H54 (cell line): ENCODE results near the gene LCN10.
"Not testable (repeated sequence)": the region's sequence is repeated elsewhere in the genome, so short reads cannot be mapped to it uniquely, and the experiment has no call there.

ENCODE experiments used
- DNase-seq: peaks from one replicate; pipeline ENCODE4 v3.0.0; 2011; ENCODE audit warnings: low spot score, mixed read lengths; ENCODE audit not compliant: insufficient read length
- FAIRE-seq: peaks from 3 replicates; lab custom pipeline; 2011; peaks lifted over from hg19 to GRCh38; lab: Jason Lieb, UNC
- POLR2A ChIP-seq: IDR thresholded peaks from 2 replicates; pipeline ENCODE4 v1.6.1; 2011; ENCODE audit warnings: low read depth, mild to moderate bottlenecking, low read length

The LCN10 gene

GRCh38 chr9:136742591-136743391, at the start of gene LCN10:
Gene LCN10 (minus strand): TSS chr9:136742940. CDS start chr9:136742903, 37 bp downstream.
- no peak for TF ChIP-seq POLR2A
- DNase-seq = no peak
- FAIRE-seq = no peak

GRCh38 chr9:136791516-136792276, 49.0 kb upstream of the LCN10 start:
- peak; percentile 57 for DNase-seq
- FAIRE-seq = no peak
- no peak for TF ChIP-seq POLR2A

DNA sequence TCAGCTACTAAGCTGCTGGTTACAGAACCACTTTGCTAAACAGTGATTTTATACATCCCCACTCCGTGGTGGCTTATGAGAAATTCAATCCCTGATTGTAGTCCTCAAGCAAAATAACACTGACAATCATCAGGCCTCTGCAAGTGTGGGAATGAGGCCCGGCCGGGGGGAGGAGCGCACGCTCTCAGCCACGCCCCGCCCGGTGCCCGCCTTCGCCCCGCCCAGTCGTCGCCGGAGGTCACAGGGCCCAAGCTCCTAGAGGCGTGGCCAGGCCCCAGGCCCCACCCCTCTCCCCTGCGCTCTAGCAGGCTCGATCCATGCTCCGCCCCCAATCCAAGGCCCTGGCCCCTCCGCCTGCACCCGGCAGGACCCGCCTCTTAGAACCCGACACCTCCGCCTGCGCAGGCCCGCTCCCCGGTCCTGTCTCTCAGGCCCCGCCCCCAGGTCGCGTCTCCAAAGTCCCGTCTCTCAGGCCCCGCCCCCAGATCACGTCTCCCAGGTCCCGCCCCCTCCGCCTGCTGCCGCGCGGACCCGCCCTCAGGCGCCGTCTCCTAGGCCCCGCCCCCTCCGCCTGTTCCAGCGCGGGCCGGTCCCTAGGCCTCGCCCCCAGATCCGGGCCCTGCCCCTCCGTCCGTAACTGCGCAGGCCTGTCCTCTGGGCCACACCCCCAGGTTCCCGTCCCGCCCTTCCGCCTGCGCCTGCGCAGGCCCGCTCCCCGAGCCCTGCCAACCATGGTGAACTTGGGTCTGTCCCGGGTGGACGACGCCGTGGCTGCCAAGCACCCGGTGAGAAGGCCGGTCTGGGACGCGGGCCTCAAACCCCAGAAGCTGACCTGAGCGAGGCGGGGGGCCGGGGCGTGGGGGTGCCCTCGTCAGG, 48.1 kb upstream of the LCN10 start, which contains the start of gene TMEM141:
Gene TMEM141 (plus strand): TSS at position 705 of the 876 bp plus-strand sequence. CDS start 27 bp downstream, at position 732.
- peak; percentile 86 for TF ChIP-seq POLR2A
- DNase-seq (peak; percentile 99), FAIRE-seq (peak; percentile 79)

- DNase-seq = no peak
- no peak for TF ChIP-seq POLR2A
- no peak for FAIRE-seq
Measured at GRCh38 chr9:136789523-136789937, 46.8 kb upstream of the LCN10 start.

GRCh38 chr9:136788644-136789522, 46.1 kb upstream of the LCN10 start:
- not testable (repeated sequence) for DNase-seq

DNA sequence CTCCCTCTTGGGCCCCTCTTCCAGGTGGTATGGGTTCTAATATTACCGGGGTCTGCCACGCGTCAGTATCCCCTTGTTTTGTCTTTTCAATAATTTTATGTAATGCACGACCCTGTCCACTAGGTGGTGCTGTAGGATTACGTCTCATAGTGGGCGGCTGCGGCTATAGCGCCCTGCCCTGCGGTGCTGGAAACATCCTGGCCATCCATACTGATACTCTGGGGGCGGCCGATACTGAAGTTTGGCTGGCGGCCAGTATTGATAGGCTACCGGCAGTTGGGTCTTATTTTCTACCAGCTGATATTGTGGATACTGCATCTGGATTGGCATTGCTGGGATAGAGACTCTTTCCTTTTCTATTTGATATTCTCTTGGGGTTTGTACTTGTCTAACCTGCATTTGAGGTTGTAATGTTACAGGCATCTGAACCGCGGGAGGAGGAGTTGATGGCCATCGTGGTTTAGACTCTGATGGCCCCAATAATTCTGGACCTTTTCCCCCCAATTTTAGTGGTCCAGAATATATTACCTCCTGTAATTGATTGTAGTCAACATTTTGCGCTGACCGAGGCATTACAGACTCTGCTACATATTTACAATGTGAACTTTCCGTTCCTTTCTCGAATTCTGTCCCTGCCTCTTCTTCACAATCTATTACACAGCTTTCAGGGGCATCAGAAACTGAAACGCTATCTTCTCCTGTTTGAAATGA, 45.1 kb upstream of the LCN10 start:
- no peak for TF ChIP-seq POLR2A
- FAIRE-seq = peak; percentile 33
- peak; percentile 83 for DNase-seq

More at GRCh38 chr9:136788644-136789522, 46.1 kb upstream of the LCN10 start:
- not testable (repeated sequence) for FAIRE-seq

GRCh38 chr9:136786983-136787382, 44.2 kb upstream of the LCN10 start:
- not testable (repeated sequence) for DNase-seq

GRCh38 chr9:136786451-136786850, 43.7 kb upstream of the LCN10 start:
- no peak for FAIRE-seq
- TF ChIP-seq POLR2A = no peak
- no peak for DNase-seq

More at GRCh38 chr9:136786983-136787382, 44.2 kb upstream of the LCN10 start:
- not testable (repeated sequence) for FAIRE-seq

DNA sequence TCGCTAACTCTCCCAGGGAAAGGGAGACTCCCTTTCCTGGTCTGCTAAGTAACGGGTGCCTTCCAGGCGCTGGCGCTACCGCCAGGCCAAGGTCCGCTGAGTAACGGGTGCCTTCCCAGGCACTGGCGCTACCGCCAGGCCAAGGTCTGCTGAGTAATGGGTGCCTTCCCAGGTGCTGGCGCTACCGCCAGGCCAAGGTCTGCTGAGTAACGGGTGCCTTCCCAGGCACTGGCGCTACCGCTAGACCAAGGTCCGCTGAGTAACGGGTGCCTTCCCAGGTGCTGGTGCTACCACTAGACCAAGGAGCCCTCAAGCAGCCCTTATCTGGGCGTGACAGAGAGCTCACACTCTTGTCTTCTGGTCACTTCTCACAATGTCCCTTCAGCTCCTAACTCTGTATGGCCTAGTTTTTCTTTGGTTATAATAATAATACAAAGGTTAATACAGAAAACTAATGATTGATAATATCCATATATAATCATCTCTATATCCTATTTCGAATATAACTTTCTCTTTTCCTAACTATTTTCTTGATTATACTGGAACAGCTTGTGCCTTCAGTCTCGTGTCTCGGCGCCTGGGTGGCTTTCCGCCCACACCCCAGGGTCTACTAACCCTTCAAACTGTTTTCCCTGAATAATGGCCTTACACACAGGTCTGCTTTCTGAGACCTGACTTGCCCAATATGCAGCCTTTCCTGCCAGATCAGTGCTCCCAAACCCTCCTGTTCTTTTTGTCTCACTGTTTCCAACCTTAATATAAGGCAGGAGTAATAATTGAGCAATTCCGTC, 43.0 kb upstream of the LCN10 start:
- FAIRE-seq, DNase-seq: not testable (repeated sequence)

GRCh38 chr9:136784997-136785361, 42.2 kb upstream of the LCN10 start:
- no peak for TF ChIP-seq POLR2A
- DNase-seq (no peak), FAIRE-seq (peak; percentile 27)

GRCh38 chr9:136784249-136784996, 41.7 kb upstream of the LCN10 start:
- FAIRE-seq (peak; percentile 20), DNase-seq (peak; percentile 31)
- TF ChIP-seq POLR2A = no peak
